Osteocyte (in vitro differentiated cells): Measurements from ENCODE around the gene STEAP3. TPM values are rescaled to one million over a fixed set of nuclear protein-coding genes. Genes with fewer than 3 reads are reported as not detected.

Experiments used
- DNase-seq: peaks from one replicate; pipeline ENCODE4 v3.0.0; 2021; ENCODE audit warnings: mixed read lengths; ENCODE audit not compliant: unreplicated experiment; ENCODE audit errors: extremely low spot score
- H3K27ac Mint-ChIP-seq: one replicate; pipeline ENCODE4 v1.8.0; 2021; ENCODE audit warnings: mild to moderate bottlenecking, mixed read lengths; ENCODE audit not compliant: unreplicated experiment
- H3K27me3 Mint-ChIP-seq: one replicate; pipeline ENCODE4 v1.8.0; 2021; ENCODE audit warnings: mixed read lengths; ENCODE audit not compliant: unreplicated experiment
- H3K36me3 Mint-ChIP-seq: one replicate; pipeline ENCODE4 v1.8.0; 2021; ENCODE audit warnings: mixed read lengths; ENCODE audit not compliant: unreplicated experiment
- H3K4me1 Mint-ChIP-seq: one replicate; pipeline ENCODE4 v1.8.0; 2021; ENCODE audit warnings: mixed read lengths; ENCODE audit not compliant: unreplicated experiment
- H3K4me3 Mint-ChIP-seq: one replicate; pipeline ENCODE4 v1.8.0; 2021; ENCODE audit warnings: mild to moderate bottlenecking, moderate library complexity, mixed read lengths; ENCODE audit not compliant: unreplicated experiment
- H3K9me3 Mint-ChIP-seq: one replicate; pipeline ENCODE4 v1.8.0; 2021; ENCODE audit warnings: mixed read lengths; ENCODE audit not compliant: unreplicated experiment
- total RNA-seq: library from RNA; stranded (reverse); gene quantifications from 2 replicates; pipeline ENCODE4 v1.2.1, GENCODE V29; 2021
- TF ChIP-seq, protein P1 (sequence below): fragments of 200-600 bp; sonication (generic); IDR thresholded peaks from 2 replicates; pipeline ENCODE4 v1.5.0; 2021; ENCODE audit warnings: antibody characterized with exemption, mild to moderate bottlenecking, moderate library complexity

Gene STEAP3
- total RNA-seq, 1 donor from 2014 or later: 19.3 TPM

DNA sequence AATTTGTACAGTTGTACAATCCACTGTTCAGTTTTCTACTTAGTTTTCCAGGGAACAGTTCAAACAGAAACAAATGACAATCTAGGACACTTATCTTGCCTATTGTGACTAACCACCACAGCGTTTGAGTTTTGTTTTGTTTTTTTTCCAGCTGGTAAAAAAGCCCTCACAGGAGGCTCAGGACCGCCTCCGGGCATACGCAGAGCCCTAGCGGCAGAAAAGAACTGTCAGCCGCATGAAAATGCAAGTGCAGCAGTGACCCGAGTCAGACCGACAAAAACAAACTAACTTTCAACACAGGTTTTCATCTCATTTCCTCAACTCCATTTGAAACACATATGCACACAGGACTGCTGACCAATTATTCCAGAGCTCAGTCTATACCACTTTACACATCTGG is 68.6 kb downstream of the STEAP3 start:
- Mint-ChIP-seq H3K27me3 (no peaks in the 10 kb centered on the region), H3K9me3 (no peaks in the 10 kb centered on the region), H3K4me1 (peaks cover 13% of the 10 kb centered on the region), H3K27ac (peak overlapping the region; percentile 72), H3K36me3 (no peaks in the 10 kb centered on the region), H3K4me3 (peak overlapping the region; percentile 11)
- no peak for DNase-seq
- TF ChIP-seq, protein P1, sequence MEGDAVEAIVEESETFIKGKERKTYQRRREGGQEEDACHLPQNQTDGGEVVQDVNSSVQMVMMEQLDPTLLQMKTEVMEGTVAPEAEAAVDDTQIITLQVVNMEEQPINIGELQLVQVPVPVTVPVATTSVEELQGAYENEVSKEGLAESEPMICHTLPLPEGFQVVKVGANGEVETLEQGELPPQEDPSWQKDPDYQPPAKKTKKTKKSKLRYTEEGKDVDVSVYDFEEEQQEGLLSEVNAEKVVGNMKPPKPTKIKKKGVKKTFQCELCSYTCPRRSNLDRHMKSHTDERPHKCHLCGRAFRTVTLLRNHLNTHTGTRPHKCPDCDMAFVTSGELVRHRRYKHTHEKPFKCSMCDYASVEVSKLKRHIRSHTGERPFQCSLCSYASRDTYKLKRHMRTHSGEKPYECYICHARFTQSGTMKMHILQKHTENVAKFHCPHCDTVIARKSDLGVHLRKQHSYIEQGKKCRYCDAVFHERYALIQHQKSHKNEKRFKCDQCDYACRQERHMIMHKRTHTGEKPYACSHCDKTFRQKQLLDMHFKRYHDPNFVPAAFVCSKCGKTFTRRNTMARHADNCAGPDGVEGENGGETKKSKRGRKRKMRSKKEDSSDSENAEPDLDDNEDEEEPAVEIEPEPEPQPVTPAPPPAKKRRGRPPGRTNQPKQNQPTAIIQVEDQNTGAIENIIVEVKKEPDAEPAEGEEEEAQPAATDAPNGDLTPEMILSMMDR: peak; percentile 26

DNA sequence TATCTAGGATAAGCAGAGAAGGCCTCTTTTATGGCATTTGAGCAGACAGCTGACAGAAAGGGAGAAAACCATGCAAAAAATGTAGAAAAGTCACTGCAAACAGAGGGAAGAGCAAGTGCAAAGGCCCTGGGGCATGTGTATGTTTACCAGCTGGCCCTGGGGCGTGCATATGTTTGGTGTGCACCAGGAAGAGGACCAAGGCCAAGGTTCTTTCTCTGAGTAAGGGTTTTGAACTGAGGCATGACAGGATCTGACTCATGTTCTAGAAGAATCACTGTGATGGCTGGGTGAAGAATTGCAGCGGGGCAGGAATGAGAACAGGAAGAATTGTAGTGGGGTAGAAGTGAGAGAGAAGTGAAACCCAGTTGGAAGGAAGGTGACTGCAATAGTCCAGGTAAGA is 69.6 kb downstream of the STEAP3 start:
- Mint-ChIP-seq H3K36me3 (no peaks in the 10 kb centered on the region), H3K27ac (no peak overlapping the region), H3K4me1 (peaks cover 13% of the 10 kb centered on the region), H3K27me3 (no peaks in the 10 kb centered on the region), H3K9me3 (no peaks in the 10 kb centered on the region), H3K4me3 (no peak overlapping the region)
- no peak for DNase-seq
- TF ChIP-seq, protein P1: no peak

- Mint-ChIP-seq H3K36me3 (no peaks in the 10 kb centered on the region), H3K27ac (no peak overlapping the region), H3K9me3 (no peaks in the 10 kb centered on the region), H3K4me1 (peaks cover 13% of the 10 kb centered on the region), H3K27me3 (no peaks in the 10 kb centered on the region), H3K4me3 (no peak overlapping the region)
- no peak for DNase-seq
- TF ChIP-seq, protein P1: no peak
Observed at GRCh38 chr2:119293900-119294299, 70.3 kb downstream of the STEAP3 start.

DNA sequence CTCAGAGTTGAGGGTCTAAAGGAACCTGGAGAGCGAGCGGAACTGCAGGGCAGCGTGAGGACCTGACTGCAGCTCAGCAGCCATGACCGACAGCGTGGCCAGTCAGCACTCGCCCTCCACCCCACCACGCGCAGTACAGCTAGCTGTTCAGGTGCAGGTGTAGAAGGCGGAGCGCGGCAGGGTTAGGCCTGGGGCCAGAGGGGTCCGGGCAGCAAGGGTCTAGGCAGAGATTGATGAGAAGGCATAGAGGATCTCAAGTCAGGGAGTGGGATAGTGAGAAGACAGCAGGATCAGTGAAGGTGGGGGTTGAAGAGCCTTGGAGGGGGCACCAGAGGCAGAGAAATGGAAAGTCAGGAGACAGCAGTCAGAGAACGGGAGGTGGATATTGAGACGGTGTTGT is 71.0 kb downstream of the STEAP3 start:
- Mint-ChIP-seq H3K27ac (no peak overlapping the region), H3K4me3 (no peak overlapping the region), H3K27me3 (no peaks in the 10 kb centered on the region), H3K4me1 (peaks cover 13% of the 10 kb centered on the region), H3K36me3 (no peaks in the 10 kb centered on the region), H3K9me3 (no peaks in the 10 kb centered on the region)
- TF ChIP-seq, protein P1: no peak
- no peak for DNase-seq

GRCh38 chr2:119295688-119296375 is 72.2 kb downstream of the STEAP3 start:
- TF ChIP-seq, protein P1: no peak
- Mint-ChIP-seq H3K36me3 (no peaks in the 10 kb centered on the region), H3K4me1 (peaks cover 13% of the 10 kb centered on the region), H3K27ac (no peak overlapping the region), H3K4me3 (no peak overlapping the region), H3K27me3 (no peaks in the 10 kb centered on the region), H3K9me3 (no peaks in the 10 kb centered on the region)
- no peak for DNase-seq
